ENCODE data around the gene DLG2. TPM values are rescaled to one million over a fixed set of nuclear protein-coding genes. Genes with fewer than 3 reads are reported as not detected.
"Not testable (repeated sequence)": the region's sequence is repeated elsewhere in the genome, so short reads cannot be mapped to it uniquely, and the experiment has no call there.

The DLG2 gene
- total RNA-seq, 4 donors from 2014 or later: 6.5 to 14.6 (median 7.2) TPM

GRCh38 chr11:83608571-83608970 lies 2018.6 kb downstream of the DLG2 start:
- Histone ChIP-seq H3K27ac (no peak overlapping the region), H3K36me3 (no peaks in the 10 kb centered on the region), H3K27me3 (no peaks in the 10 kb centered on the region), H3K4me3 (no peak overlapping the region), H3K9me3 (no peaks in the 10 kb centered on the region), H3K4me1 (peaks cover 0 to 5% (median 0%) of the 10 kb centered on the region in 4 donors)
- WGBS, 2 donors: 76 to 80% methylated on average over 1 of the region's 1 CpG
- DNase-seq (ENCODE audit: low spot score in 2 of 2): no peak
- TF ChIP-seq EP300 (IDR thresholded peaks at IDR 0.05): no peak
- no peak for TF ChIP-seq POLR2A (IDR thresholded peaks at IDR 0.05)
- no peak for TF ChIP-seq CTCF (IDR thresholded peaks at IDR 0.05)

- Histone ChIP-seq H3K27me3 (no peaks in the 10 kb centered on the region), H3K4me1 (no peaks in the 10 kb centered on the region), H3K4me3 (no peak overlapping the region), H3K36me3 (no peaks in the 10 kb centered on the region), H3K27ac (no peak overlapping the region), H3K9me3 (no peaks in the 10 kb centered on the region)
- 73 to 76% methylated on average over 5 of the region's 5 CpGs for WGBS, 2 donors
- TF ChIP-seq CTCF (IDR thresholded peaks at IDR 0.05) (no peak), EP300 (IDR thresholded peaks at IDR 0.05) (no peak), POLR2A (IDR thresholded peaks at IDR 0.05) (no peak)
- no peak for DNase-seq (ENCODE audit: low spot score in 2 of 2)
Measured at GRCh38 chr11:83601914-83602527, 2025.1 kb downstream of the DLG2 start.

- H3K9me3 ChIP-seq: no peaks in the 10 kb centered on the region
- no peaks in the 10 kb centered on the region for H3K27me3 ChIP-seq
- no peaks in the 10 kb centered on the region for H3K4me1 ChIP-seq
- TF ChIP-seq POLR2A (IDR thresholded peaks at IDR 0.05) (no peak), EP300 (IDR thresholded peaks at IDR 0.05) (no peak), CTCF (IDR thresholded peaks at IDR 0.05) (no peak)
- H3K4me3 ChIP-seq: no peak overlapping the region
- H3K27ac ChIP-seq: no peak overlapping the region
- no peaks in the 10 kb centered on the region for H3K36me3 ChIP-seq
- WGBS, 2 donors: 88 to 92% methylated on average over 11 of the region's 11 CpGs
- DNase-seq (ENCODE audit: low spot score in 2 of 2): no peak
Measured at GRCh38 chr11:83601201-83601913, 2025.8 kb downstream of the DLG2 start.

- TF ChIP-seq EP300 (IDR thresholded peaks at IDR 0.05) (no peak), CTCF (IDR thresholded peaks at IDR 0.05) (no peak), POLR2A (IDR thresholded peaks at IDR 0.05) (no peak)
- Histone ChIP-seq H3K4me1 (no peaks in the 10 kb centered on the region), H3K9me3 (no peaks in the 10 kb centered on the region), H3K27me3 (no peaks in the 10 kb centered on the region), H3K27ac (no peak overlapping the region), H3K4me3 (no peak overlapping the region), H3K36me3 (no peaks in the 10 kb centered on the region)
- no peak for DNase-seq (ENCODE audit: low spot score in 2 of 2)
- WGBS, 2 donors: 80 to 91% methylated on average over 1 of the region's 1 CpG
Measured at GRCh38 chr11:83600661-83601060, 2026.5 kb downstream of the DLG2 start.

- Histone ChIP-seq H3K36me3 (no peaks in the 10 kb centered on the region), H3K4me3 (no peak overlapping the region), H3K4me1 (no peaks in the 10 kb centered on the region), H3K9me3 (no peaks in the 10 kb centered on the region), H3K27ac (no peak overlapping the region), H3K27me3 (no peaks in the 10 kb centered on the region)
- no peak for TF ChIP-seq EP300 (IDR thresholded peaks at IDR 0.05)
- no peak for TF ChIP-seq POLR2A (IDR thresholded peaks at IDR 0.05)
- no peak for TF ChIP-seq CTCF (IDR thresholded peaks at IDR 0.05)
- no peak for DNase-seq (ENCODE audit: low spot score in 2 of 2)
- WGBS, 2 donors: 90 to 93% methylated on average over 3 of the region's 3 CpGs
Measured at GRCh38 chr11:83599066-83599465, 2028.1 kb downstream of the DLG2 start.

- not testable (repeated sequence) for H3K9me3 ChIP-seq; H3K4me3 ChIP-seq; DNase-seq (ENCODE audit: low spot score in 2 of 2); H3K4me1 ChIP-seq; H3K36me3 ChIP-seq; H3K27me3 ChIP-seq; H3K27ac ChIP-seq
- WGBS, 2 donors: 73 to 85% methylated on average over 11 to 13 of the region's 14 CpGs
Measured at GRCh38 chr11:83587797-83588196, 2039.3 kb downstream of the DLG2 start.

Measured in tibial nerve (tissue), 4 donors.